ENCODE data around the gene TTC16.
A peak's percentile ranks its signal among the peaks of the same experiment; 100 is the strongest.

Gene TTC16

GRCh38 chr9:127721391-127721821, 5.5 kb downstream of the TTC16 start:
- DNase-seq, result no peak

- DNase-seq, result no peak
Observed at GRCh38 chr9:127722055-127722745, 6.3 kb downstream of the TTC16 start.

- DNase-seq, result no peak
Observed at GRCh38 chr9:127723013-127723412, 7.1 kb downstream of the TTC16 start.

GRCh38 chr9:127723444-127723843, 7.6 kb downstream of the TTC16 start:
- peak; percentile 66 for DNase-seq

GRCh38 chr9:127724012-127724411, 8.1 kb downstream of the TTC16 start:
- DNase-seq, result no peak

- DNase-seq, result no peak
Observed at GRCh38 chr9:127726871-127727270, 11.0 kb downstream of the TTC16 start.

- DNase-seq, result no peak
Observed at GRCh38 chr9:127728808-127729207, 12.9 kb downstream of the TTC16 start.

- no peak for DNase-seq
Observed at GRCh38 chr9:127729522-127730256, 13.8 kb downstream of the TTC16 start.

GRCh38 chr9:127730262-127730661, 14.4 kb downstream of the TTC16 start:
- DNase-seq, result no peak

- no peak for DNase-seq
Observed at GRCh38 chr9:127730799-127731410, 15.0 kb downstream of the TTC16 start.

GRCh38 chr9:127731938-127732337, 16.1 kb downstream of the TTC16 start:
- DNase-seq, result no peak

GRCh38 chr9:127732444-127732843, 16.6 kb downstream of the TTC16 start:
- DNase-seq, result no peak

GRCh38 chr9:127733614-127734013, 17.7 kb downstream of the TTC16 start:
- DNase-seq, result no peak

- DNase-seq, result no peak
Observed at GRCh38 chr9:127734247-127734746, 18.4 kb downstream of the TTC16 start.

- DNase-seq, result peak; percentile 96
Observed at GRCh38 chr9:127734747-127735529, 19.1 kb downstream of the TTC16 start, which contains the start of gene TOR2A. Gene TOR2A, minus strand, starts transcription at chr9:127735294. Its CDS starts 24 bp downstream, at chr9:127735270.

- DNase-seq, result no peak
Observed at GRCh38 chr9:127735530-127736185, 19.8 kb downstream of the TTC16 start.

GRCh38 chr9:127738666-127739065, 22.8 kb downstream of the TTC16 start:
- no peak for DNase-seq

GRCh38 chr9:127739614-127740330, 23.9 kb downstream of the TTC16 start:
- no peak for DNase-seq

GRCh38 chr9:127741831-127742434, 26.1 kb downstream of the TTC16 start:
- peak; percentile 49 for DNase-seq

- peak; percentile 76 for DNase-seq
Observed at GRCh38 chr9:127742435-127743088, 26.7 kb downstream of the TTC16 start.

Measured in fibroblast of skin of right biceps (primary cell).